ENCODE data around the gene IQSEC1. TPM values are rescaled to one million over a fixed set of nuclear protein-coding genes. Genes with fewer than 3 reads are reported as not detected.
A peak's percentile ranks its signal among the peaks of the same experiment; 100 is the strongest.

IQSEC1 gene
- total and polyA plus RNA-seq, 9 of the 15 experiments (the other 6 are each of a cell fraction or from before 2014, with no cell fraction given) = 0.56 to 39.0 (median 6.8) TPM

GRCh38 chr3:12967606-12968351, 105.5 kb downstream of the IQSEC1 start (continued):
- TF ChIP-seq SAFB2 (IDR thresholded peaks at IDR 0.05; ENCODE audit: borderline replicate concordance, low read depth, low read length, severe bottlenecking) (no peak), ARNT (IDR thresholded peaks at IDR 0.05) (no peak), ZBTB17 (CRISPR knock-in tag; IDR thresholded peaks at IDR 0.05) (no peak), PHF21A (IDR thresholded peaks at IDR 0.05; ENCODE audit: borderline replicate concordance, low read depth) (peak; percentile 80), MAZ (CRISPR knock-in tag; conservative IDR thresholded peaks at IDR 0.05 in 1 of 2, IDR thresholded peaks at IDR 0.05 in 1 of 2) (peak in 1 of 2 experiments; percentile 4; a peak in 1 of 4 replicates), POLR2AphosphoS5 (IDR thresholded peaks at IDR 0.05; ENCODE audit: control insufficient read depth, insufficient read depth, low read depth, low read length) (peak; percentile 53; the same call in 1 of the 2 replicates), REST (IDR thresholded peaks at IDR 0.05; ENCODE audit: borderline replicate concordance) (no peak), REST (CRISPR knock-in tag; IDR thresholded peaks at IDR 0.05; ENCODE audit: low read depth) (0 out of 2 replicates have a peak, but pooled peaks have one; percentile 42), KLF10 (CRISPR knock-in tag; IDR thresholded peaks at IDR 0.05) (no peak), NRF1 (conservative IDR thresholded peaks at IDR 0.05 in 1 of 2, IDR thresholded peaks at IDR 0.05 in 1 of 2) (peak; percentile 59 to 68; a peak in 3 of 4 replicates), TAF15 (IDR thresholded peaks at IDR 0.05; ENCODE audit: low read depth, low read length) (no peak), TRIM25 (IDR thresholded peaks at IDR 0.05; ENCODE audit: borderline replicate concordance) (no peak), ZBTB26 (CRISPR knock-in tag; IDR thresholded peaks at IDR 0.05) (no peak), SIX5 (IDR thresholded peaks at IDR 0.05; ENCODE audit: borderline replicate concordance in 1 of 2, insufficient read depth in 1 of 2, low read depth in 1 of 2, low read length in 2 of 2) (no peak), GABPB2 (CRISPR knock-in tag; conservative IDR thresholded peaks at IDR 0.05) (no peak)
